Tibial nerve (tissue), 3 donors: Measurements from ENCODE around the gene LKAAEAR1.

ENCODE experiments used
- CTCF ChIP-seq, 5 experiments: fragments of 200-600 bp in 3 of 5; fragments of 450-650 bp in 2 of 5; sonication (generic) in 3 of 5; IDR thresholded peaks; one replicate each; pipeline ENCODE4 v1.5.1; 2016 to 2019; ENCODE audit warnings: antibody characterized with exemption in 5 of 5, mild to moderate bottlenecking in 3 of 5, moderate library complexity in 2 of 5
- POLR2A ChIP-seq, 2 donors: fragments of 450-650 bp; IDR thresholded peaks; one replicate each; pipeline ENCODE4 v1.6.1; 2017; ENCODE audit warnings: antibody characterized with exemption in 2 of 2, mild to moderate bottlenecking in 2 of 2, moderate library complexity in 2 of 2

GRCh38 chr20:64041781-64042053 is 42.5 kb downstream of the LKAAEAR1 start:
- TF ChIP-seq CTCF (IDR thresholded peaks at IDR 0.05) (no peak), POLR2A (IDR thresholded peaks at IDR 0.05) (no peak)
